ENCODE data around the gene DDB1. TPM values are rescaled to one million over a fixed set of nuclear protein-coding genes. Genes with fewer than 3 reads are reported as not detected.

DDB1 gene
- total and polyA plus RNA-seq, 2 of the 13 experiments (the other 11 are each of a cell fraction or from before 2014, with no cell fraction given), result 217 to 266 TPM

DNA sequence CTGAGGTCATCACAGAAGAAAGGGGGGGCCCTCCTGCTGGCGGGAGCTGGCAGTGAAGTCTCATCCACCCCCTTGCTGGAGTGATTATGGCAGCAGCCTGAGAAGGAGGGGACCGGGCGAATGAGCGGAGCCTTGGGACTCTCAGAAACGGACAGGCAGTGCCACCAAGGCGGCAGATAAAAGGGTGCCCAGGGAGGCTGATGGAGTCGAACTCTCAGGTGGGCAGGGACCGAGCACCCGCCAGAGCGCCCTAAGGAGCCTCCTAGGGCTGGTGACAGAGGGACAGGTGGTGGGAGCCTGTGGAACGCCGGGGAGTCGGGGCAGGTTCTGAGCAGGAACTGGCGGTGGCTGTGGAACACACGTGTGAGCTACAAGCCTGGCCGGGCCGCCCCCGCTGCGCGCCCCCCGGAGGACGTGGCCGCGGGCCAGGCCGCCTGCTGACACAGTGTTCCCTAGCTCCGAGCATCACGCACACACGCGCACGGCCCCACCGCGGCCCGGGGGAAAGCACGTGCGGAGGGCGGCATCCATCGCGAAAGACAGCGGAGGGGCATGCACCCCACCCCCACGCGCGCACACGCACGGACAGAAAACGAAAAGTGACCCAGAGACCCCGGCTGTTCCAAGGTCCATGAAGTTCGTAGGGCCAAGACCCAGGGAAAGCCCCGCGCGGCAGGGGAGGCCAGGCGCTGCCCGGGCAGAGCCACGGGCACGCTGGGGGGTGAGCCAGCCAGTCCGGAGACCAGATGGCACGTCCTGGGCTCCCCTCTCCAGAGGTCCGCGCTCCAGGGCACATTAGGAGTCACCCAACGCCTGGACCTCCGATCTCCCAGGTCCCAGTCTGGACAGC, 38.8 kb downstream of the DDB1 start (continued):
- TF ChIP-seq, protein P1, sequence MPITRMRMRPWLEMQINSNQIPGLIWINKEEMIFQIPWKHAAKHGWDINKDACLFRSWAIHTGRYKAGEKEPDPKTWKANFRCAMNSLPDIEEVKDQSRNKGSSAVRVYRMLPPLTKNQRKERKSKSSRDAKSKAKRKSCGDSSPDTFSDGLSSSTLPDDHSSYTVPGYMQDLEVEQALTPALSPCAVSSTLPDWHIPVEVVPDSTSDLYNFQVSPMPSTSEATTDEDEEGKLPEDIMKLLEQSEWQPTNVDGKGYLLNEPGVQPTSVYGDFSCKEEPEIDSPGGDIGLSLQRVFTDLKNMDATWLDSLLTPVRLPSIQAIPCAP (CRISPR knock-in tag; IDR thresholded peaks at IDR 0.05; ENCODE audit: low read depth), result no peak
- TF ChIP-seq TBP (CRISPR knock-in tag; IDR thresholded peaks at IDR 0.05), result no peak
- TF ChIP-seq ATF1 (CRISPR knock-in tag; IDR thresholded peaks at IDR 0.05), result no peak
- TF ChIP-seq, protein P2, sequence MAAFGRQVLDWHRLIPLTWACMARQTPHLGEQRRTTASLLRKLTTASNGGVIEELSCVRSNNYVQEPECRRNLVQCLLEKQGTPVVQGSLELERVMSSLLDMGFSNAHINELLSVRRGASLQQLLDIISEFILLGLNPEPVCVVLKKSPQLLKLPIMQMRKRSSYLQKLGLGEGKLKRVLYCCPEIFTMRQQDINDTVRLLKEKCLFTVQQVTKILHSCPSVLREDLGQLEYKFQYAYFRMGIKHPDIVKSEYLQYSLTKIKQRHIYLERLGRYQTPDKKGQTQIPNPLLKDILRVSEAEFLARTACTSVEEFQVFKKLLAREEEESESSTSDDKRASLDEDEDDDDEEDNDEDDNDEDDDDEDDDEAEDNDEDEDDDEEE (CRISPR knock-in tag; IDR thresholded peaks at IDR 0.05), result peak; percentile 85
- TF ChIP-seq RBFOX2 (IDR thresholded peaks at IDR 0.05; ENCODE audit: low read depth, low read length), result peak; percentile 57
- TF ChIP-seq, protein P3, sequence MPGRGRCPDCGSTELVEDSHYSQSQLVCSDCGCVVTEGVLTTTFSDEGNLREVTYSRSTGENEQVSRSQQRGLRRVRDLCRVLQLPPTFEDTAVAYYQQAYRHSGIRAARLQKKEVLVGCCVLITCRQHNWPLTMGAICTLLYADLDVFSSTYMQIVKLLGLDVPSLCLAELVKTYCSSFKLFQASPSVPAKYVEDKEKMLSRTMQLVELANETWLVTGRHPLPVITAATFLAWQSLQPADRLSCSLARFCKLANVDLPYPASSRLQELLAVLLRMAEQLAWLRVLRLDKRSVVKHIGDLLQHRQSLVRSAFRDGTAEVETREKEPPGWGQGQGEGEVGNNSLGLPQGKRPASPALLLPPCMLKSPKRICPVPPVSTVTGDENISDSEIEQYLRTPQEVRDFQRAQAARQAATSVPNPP (CRISPR knock-in tag; IDR thresholded peaks at IDR 0.05), result no peak
- no peak for TF ChIP-seq ZNF570 (CRISPR knock-in tag; IDR thresholded peaks at IDR 0.05; ENCODE audit: borderline replicate concordance)
- TF ChIP-seq MED13 (CRISPR knock-in tag; IDR thresholded peaks at IDR 0.05), result no peak
- TF ChIP-seq HNF4A (CRISPR knock-in tag; IDR thresholded peaks at IDR 0.05), result peak; percentile 25; the same call in 1 of the 2 replicates
- TF ChIP-seq RFX5 (IDR thresholded peaks at IDR 0.05; ENCODE audit: low read depth, low read length), result 0 out of 2 replicates have a peak, but pooled peaks have one; percentile 19
- no peak for TF ChIP-seq NR2F6 (IDR thresholded peaks at IDR 0.05)
- no peak for TF ChIP-seq NR2F6 (CRISPR knock-in tag; IDR thresholded peaks at IDR 0.05)
- no peak for TF ChIP-seq ZNF781 (CRISPR knock-in tag; IDR thresholded peaks at IDR 0.05; ENCODE audit: borderline replicate concordance, not compliant biosample characterization)
- no peak for TF ChIP-seq ZNF10 (CRISPR knock-in tag; IDR thresholded peaks at IDR 0.05; ENCODE audit: borderline replicate concordance, low read depth)
- TF ChIP-seq ZNF549 (CRISPR knock-in tag; IDR thresholded peaks at IDR 0.05), result no peak
- TF ChIP-seq, protein P4, sequence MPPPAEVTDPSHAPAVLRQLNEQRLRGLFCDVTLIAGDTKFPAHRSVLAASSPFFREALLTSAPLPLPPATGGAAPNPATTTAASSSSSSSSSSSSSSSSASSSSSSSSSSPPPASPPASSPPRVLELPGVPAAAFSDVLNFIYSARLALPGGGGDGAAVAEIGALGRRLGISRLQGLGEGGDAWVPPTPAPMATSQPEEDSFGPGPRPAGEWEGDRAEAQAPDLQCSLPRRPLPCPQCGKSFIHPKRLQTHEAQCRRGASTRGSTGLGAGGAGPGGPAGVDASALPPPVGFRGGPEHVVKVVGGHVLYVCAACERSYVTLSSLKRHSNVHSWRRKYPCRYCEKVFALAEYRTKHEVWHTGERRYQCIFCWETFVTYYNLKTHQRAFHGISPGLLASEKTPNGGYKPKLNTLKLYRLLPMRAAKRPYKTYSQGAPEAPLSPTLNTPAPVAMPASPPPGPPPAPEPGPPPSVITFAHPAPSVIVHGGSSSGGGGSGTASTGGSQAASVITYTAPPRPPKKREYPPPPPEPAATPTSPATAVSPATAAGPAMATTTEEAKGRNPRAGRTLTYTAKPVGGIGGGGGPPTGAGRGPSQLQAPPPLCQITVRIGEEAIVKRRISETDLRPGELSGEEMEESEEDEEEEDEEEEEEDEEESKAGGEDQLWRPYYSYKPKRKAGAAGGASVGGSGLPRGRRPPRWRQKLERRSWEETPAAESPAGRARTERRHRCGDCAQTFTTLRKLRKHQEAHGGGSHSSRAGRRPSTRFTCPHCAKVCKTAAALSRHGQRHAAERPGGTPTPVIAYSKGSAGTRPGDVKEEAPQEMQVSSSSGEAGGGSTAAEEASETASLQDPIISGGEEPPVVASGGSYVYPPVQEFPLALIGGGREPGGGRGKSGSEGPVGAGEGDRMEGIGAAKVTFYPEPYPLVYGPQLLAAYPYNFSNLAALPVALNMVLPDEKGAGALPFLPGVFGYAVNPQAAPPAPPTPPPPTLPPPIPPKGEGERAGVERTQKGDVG (CRISPR knock-in tag; IDR thresholded peaks at IDR 0.05; ENCODE audit: borderline replicate concordance), result no peak
- TF ChIP-seq ZSCAN31 (CRISPR knock-in tag; IDR thresholded peaks at IDR 0.05; ENCODE audit: low read depth), result no peak
- peak; percentile 8; the same call in 1 of the 2 replicates for TF ChIP-seq HOXA5 (CRISPR knock-in tag; IDR thresholded peaks at IDR 0.05)
- TF ChIP-seq, protein P5, sequence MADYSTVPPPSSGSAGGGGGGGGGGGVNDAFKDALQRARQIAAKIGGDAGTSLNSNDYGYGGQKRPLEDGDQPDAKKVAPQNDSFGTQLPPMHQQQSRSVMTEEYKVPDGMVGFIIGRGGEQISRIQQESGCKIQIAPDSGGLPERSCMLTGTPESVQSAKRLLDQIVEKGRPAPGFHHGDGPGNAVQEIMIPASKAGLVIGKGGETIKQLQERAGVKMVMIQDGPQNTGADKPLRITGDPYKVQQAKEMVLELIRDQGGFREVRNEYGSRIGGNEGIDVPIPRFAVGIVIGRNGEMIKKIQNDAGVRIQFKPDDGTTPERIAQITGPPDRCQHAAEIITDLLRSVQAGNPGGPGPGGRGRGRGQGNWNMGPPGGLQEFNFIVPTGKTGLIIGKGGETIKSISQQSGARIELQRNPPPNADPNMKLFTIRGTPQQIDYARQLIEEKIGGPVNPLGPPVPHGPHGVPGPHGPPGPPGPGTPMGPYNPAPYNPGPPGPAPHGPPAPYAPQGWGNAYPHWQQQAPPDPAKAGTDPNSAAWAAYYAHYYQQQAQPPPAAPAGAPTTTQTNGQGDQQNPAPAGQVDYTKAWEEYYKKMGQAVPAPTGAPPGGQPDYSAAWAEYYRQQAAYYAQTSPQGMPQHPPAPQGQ (CRISPR knock-in tag; IDR thresholded peaks at IDR 0.05; ENCODE audit: borderline replicate concordance), result peak; percentile 21; the same call in 1 of the 2 replicates
- TF ChIP-seq PHF8 (CRISPR knock-in tag; IDR thresholded peaks at IDR 0.05), result no peak; the same call in 1 of the 2 replicates
- TF ChIP-seq NCOR1 (IDR thresholded peaks at IDR 0.05; ENCODE audit: borderline replicate concordance, low read length), result no peak
